HG03108 (cell line): ENCODE measurements around the gene PTPN7.
"Not testable (repeated sequence)": the region's sequence is repeated elsewhere in the genome, so short reads cannot be mapped to it uniquely, and the experiment has no call there.

Experiments used
- ATAC-seq: cut with Tn5 transposase; IDR thresholded peaks from one replicate; pipeline ENCODE4 v1.9.1; 2021; ENCODE audit warnings: moderate library complexity; ENCODE audit not compliant: unreplicated experiment

Gene PTPN7

DNA sequence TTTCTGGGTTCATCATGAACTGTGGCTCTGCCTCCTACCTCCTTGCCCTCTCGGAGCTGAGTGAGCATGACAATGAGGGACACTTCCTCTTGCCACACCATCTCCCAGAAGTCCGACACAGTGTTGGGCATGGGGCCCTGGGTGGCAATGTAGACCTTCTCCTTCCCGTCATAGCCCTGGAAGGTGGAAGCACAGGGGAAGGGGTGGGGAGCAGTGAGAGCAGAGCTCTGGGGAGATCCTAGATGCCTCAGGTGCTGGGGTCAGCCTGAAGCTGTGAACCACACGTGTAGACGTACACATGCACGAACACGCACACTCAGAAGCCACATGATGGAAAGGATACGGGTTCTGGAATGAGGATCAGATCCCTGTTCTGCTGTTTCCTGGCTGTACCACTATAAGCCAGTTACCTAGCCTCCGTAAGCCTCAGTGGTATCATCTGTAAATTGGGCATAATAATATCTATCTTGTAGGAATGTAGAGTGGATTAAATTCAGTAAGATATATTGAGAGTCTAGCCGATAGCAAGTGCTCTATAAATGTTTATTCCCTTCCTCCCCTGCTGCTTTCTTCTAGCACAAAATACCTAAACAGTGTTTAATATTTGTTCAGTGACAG is 6.1 kb downstream of the PTPN7 start:
- no peak for ATAC-seq

DNA sequence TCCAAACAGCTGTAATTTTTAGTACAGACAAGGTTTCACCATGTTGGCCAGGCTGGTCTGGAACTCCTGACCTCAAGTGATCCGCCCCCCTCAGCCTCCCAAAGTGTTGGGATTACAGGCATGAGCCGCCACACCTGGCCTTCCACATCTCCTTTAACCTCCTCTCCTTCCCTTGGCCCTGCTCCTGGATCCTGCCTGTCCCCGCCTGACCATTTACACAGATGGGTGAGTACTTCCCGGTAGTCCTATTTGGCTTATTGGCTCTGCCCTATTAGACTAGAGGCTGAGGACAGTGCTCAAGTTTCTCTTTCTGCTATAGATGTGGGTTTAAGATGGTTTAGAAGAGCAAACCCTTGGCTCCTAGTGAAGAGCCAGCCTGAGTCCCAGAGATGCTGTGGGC is 7.1 kb downstream of the PTPN7 start:
- ATAC-seq, result no peak

GRCh38 chr1:202152399-202152798 is 8.0 kb downstream of the PTPN7 start:
- no peak for ATAC-seq

- ATAC-seq, result no peak
Measured at GRCh38 chr1:202151045-202151444, 9.4 kb downstream of the PTPN7 start.

DNA sequence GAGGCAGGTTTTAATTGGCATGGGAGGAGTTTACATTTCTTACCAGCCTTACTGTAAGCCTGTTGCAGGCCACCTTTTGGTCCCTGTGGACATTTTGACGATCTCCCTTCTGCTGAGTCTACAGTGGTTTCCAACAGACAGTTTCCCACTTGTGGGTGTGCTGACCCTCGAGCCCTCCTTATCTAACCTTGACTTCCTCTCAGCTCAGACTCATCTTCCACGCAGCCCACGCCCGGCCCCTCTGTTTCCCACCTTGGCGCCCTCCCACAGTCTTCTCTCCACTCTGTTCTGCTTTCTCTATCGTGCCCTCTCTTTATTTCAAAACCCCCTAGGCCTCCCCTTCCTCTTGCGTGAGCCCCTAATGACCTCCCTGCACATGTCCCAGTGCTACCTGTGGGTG is 9.8 kb downstream of the PTPN7 start:
- ATAC-seq, result no peak

- no peak for ATAC-seq
Measured at GRCh38 chr1:202150187-202150586, 10.2 kb downstream of the PTPN7 start.

- no peak for ATAC-seq
Measured at GRCh38 chr1:202149566-202149965, 10.8 kb downstream of the PTPN7 start.

DNA sequence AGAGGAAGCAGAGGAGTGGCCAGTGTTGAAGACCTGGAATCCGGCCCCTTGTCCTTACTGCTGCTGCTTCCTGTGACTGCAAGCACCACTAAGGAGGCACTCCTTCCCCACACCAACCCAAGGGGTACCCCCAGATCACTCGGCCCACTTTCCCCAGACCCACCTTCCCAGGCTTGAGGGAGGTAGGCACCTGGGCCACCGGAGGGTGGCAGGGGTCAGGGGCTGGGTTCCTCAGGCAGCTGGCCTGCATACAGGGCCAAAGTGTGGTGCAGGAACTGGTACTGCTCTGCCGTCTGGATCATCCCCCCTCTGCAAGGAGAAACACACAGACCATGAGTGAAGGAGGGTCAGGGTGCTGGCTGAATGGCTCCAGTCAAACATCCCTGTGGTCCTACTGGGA is 12.0 kb downstream of the PTPN7 start:
- no peak for ATAC-seq

DNA sequence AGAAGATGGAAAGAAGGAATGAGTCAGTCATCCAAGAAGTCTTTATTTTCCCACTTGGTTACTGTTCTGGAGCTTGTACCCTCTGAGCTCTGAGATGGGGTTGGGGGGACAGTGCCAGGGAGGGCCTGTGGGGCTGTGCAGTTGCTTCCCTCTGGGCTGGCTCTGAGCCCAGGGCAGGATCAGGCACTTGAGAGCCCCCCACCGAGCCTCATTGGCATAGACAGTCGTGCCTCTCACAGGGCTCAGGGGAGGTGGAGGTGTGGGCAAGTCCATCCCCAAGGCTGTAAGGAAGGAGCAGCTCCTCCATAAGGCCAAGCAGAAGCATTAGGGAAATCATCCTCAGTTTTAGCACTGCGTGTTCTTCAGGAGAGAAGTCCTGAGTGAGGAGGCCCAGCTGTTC is 13.4 kb downstream of the PTPN7 start:
- no peak for ATAC-seq

DNA sequence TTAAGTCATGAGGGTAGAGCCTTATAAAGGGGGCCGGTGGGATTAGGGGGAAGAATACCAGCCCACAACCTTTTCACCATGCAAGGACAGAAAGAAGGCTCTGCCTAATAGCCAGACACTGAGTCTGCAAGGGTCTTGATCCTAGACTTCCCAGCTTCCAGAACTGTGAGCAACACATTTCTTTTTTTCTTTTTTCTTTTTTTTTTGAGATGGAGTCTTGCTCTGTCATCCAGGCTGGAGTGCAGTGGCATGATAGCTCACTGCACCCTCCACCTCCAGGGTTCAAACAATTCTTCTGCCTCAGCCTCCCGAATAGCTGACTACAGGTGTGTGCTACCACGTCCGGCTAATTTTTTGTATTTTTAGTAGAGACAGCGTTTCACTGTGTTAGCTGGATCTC is 14.1 kb downstream of the PTPN7 start:
- no peak for ATAC-seq

DNA sequence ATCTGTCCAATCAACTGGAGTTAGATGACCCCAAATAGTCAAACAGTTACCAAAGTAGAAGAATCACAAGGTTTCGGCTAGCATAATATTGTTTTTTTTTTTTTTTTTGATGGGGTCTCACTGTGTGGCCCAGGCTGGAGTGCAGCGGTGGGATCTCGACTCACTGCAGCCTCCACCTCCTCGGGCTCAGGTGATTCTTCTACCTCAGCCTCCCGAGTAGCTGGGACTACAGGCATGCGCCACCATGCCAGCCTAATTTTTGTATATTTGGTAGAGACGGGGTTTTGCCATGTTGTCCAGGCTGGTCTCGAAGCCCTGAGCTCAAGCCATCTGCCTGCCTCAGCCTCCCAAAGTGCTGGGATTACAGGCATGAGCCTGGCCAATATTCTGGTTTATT is 14.7 kb downstream of the PTPN7 start:
- ATAC-seq, result not testable (repeated sequence)

DNA sequence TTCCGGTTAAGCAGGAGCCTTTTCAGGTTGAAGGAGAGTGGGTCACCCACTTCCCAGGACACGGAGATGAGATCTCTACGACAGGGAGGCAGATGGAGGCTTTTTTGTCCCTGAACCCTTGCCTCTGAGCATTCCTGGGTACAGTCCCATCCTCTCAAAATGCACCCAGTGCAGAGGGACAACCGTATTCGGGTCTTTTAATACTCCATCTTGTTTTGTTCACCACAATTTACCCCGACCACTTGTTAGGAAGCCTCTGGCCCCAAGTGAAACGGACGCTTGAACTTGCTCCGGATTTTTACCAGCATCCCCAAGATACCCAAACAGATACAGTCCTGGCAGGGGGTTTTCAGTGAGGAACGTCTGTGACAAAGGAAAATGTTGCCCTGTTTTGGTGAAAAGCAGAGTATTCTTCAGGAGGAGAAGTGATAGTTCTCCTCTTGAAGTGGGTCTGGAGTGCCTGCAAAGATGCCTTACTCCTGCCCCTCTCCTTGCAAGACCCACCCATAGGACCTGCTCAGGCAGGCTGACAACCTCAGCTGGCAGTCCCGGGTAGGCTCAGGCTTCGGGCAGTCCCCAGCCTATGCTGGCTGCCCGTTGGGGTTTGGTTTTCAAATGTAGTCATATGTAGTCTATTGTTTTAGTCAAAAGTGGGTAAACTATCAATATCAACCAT is 15.2 kb downstream of the PTPN7 start:
- no peak for ATAC-seq

GRCh38 chr1:202144402-202145067 is 15.9 kb downstream of the PTPN7 start, which contains the start of gene ARL8A:
Gene ARL8A (minus strand): TSS chr1:202144737. CDS start chr1:202144572, 165 bp downstream.
- ATAC-seq, result peak; percentile 52

DNA sequence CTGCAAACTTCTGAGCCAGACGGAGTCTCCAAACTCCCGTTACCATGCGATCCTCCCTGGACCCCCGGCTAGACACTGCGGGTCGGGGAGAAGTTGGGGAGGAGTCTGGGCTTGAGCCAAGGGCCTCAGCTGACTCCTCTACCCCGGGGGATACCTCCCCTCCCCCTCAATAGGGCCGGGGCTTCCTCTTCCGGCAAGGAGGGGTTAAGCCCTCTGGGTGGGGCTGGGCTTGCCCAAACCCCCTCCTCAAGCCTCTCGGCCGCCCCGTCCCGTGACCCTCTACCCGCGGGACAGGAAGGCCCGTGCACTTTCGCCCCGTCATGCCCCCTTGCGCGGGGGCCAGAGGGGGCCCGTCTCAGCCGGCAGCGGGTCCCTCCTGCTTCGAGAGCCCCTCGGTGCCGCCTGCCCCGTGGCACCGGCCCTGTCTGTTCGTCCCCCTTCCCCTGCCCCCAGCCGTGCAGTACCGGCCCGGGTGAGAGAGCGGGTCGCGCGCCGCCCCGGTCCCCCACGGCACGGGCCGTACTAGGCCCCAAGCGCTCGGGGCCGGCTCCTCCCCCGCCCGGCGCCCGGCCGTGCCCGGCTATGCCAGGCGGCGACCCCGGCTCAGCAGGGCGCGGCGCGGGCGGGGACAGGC is 16.5 kb downstream of the PTPN7 start:
- ATAC-seq, result peak; percentile 44

DNA sequence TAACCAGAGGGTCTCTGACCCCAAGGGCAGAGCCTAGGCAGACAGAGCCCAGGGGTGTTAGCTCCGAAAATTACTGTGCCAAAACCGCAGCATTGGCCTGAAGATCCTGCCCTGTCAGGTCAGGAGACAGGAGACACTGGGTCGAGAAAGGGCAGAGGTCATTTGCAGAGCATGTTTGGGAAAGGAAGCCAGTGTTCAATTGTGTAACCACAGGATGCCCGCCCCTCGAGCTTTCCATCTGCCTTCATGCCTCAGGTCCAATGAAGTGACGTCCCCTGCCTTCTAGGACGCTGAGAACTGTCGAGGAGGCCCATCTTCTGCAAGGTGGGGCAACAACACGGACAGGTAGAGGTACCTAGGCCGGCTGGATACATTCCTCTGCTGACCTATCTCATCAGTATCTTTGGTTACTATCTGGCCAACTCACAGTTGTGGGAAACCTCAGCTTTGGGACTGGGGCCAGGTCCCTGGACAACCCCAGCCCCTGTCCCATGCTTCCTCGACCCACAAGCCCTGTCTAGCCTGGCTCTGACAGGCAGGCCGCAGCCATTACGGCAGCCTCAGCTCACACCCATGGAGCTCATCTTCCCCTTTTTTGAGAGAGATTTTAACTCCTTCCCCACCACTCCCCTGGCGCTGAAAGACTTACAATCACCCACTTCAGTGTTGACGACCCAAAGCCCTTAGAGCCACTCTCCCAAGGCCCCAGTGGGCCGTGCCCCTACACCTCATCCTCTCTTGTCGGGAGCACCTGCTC is 17.2 kb downstream of the PTPN7 start:
- peak; percentile 20 for ATAC-seq

DNA sequence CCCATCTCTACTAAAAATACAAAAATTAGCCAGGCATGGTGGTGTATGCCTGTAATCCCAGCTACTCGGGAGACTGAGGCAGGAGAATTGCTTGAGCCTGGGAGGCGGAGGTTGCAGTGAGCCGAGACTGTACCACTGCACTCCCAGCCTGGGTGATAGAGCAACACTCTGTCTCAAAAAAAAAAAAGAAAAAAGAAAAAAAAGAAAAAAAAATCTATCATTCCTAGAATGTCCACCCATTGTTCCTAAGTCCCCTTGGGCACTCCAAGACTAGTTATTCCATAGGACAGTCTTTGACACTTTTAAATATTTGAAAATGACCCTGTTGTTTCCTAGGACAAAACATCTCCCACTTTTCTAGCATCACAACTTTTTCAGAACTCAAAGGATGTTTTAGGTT is 18.9 kb downstream of the PTPN7 start:
- not testable (repeated sequence) for ATAC-seq

- no peak for ATAC-seq
Measured at GRCh38 chr1:202140833-202141232, 19.6 kb downstream of the PTPN7 start.

- ATAC-seq, result peak; percentile 59
Measured at GRCh38 chr1:202135221-202135721, 25.1 kb downstream of the PTPN7 start.

GRCh38 chr1:202134645-202135172 is 25.7 kb downstream of the PTPN7 start:
- ATAC-seq, result no peak

GRCh38 chr1:202133989-202134388 is 26.4 kb downstream of the PTPN7 start:
- ATAC-seq, result no peak

DNA sequence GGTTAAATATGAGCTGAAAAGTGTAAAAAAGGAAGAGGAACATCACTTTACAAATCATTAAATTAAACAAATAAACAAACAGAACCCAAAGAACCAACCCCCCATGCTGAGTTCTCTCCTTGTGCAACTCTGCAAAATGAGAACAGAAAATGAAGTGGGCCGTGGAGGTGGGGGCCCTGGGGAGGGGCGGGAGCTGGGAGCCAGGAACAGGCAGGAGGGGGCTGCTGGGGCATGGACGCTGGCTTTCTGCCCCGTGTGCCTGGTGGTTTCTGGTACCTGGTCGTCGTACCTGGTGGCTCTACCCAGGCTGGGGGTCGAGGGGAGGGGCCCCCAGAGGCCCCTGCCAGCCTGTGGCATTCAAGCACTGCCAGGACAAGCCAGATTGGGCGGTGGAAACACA is 26.9 kb downstream of the PTPN7 start:
- no peak for ATAC-seq
